RWPE2 (cell line): Measurements from ENCODE around the gene TSHZ3.

Source experiments
- ATAC-seq: fragments of 200-7000 bp; cut with Tn5 transposase; 3 replicates; pipeline ENCODE4 v1.9.1; 2021; ENCODE audit warnings: low read depth
- DNase-seq: peaks from one replicate; pipeline ENCODE4 v3.0.0-alpha.2; 2020; ENCODE audit warnings: low spot score
- H3K27ac ChIP-seq: fragments of 450-650 bp; 2 replicates; pipeline ENCODE4 v1.5.1; 2017; ENCODE audit warnings: mild to moderate bottlenecking; ENCODE audit not compliant: poor library complexity, severe bottlenecking
- H3K27me3 ChIP-seq: fragments of 250-450 bp; sonication (Bioruptor Pico); 2 replicates; pipeline ENCODE4 v1.5.1; 2021; ENCODE audit warnings: mild to moderate bottlenecking, moderate library complexity; ENCODE audit not compliant: insufficient read depth, poor library complexity, severe bottlenecking
- H3K36me3 ChIP-seq: fragments of 250-450 bp; sonication (Bioruptor Pico); 2 replicates; pipeline ENCODE4 v1.5.1; 2020; ENCODE audit warnings: low read depth, mild to moderate bottlenecking, moderate library complexity
- H3K4me1 ChIP-seq: fragments of 250-450 bp; sonication (Bioruptor Pico); 2 replicates; pipeline ENCODE4 v1.5.1; 2021; ENCODE audit warnings: mild to moderate bottlenecking, moderate library complexity; ENCODE audit not compliant: insufficient read depth, poor library complexity, severe bottlenecking
- H3K4me3 ChIP-seq: fragments of 250-450 bp; sonication (Bioruptor Pico); 2 replicates; pipeline ENCODE4 v1.5.1; 2021; ENCODE audit warnings: mild to moderate bottlenecking, moderate library complexity; ENCODE audit not compliant: severe bottlenecking
- H3K9me3 ChIP-seq: fragments of 250-450 bp; sonication (Bioruptor Pico); 2 replicates; pipeline ENCODE4 v1.5.1; 2021; ENCODE audit warnings: mild to moderate bottlenecking, moderate library complexity; ENCODE audit not compliant: severe bottlenecking
- CTCF ChIP-seq: fragments of 450-650 bp; IDR thresholded peaks from one replicate; pipeline ENCODE4 v1.5.1; 2017; ENCODE audit warnings: mild to moderate bottlenecking, moderate library complexity; ENCODE audit not compliant: poor library complexity, severe bottlenecking

TSHZ3 gene

GRCh38 chr19:31310432-31311133 is 38.7 kb downstream of the TSHZ3 start:
- ATAC-seq (no peak), DNase-seq (no peak)
- no peaks in the 10 kb centered on the region for H3K4me1 ChIP-seq
- no peaks in the 10 kb centered on the region for H3K27me3 ChIP-seq
- H3K36me3 ChIP-seq: no peaks in the 10 kb centered on the region
- no peak for TF ChIP-seq CTCF
- H3K9me3 ChIP-seq: no peaks in the 10 kb centered on the region
- H3K4me3 ChIP-seq: no peak overlapping the region
- no peak overlapping the region for H3K27ac ChIP-seq

GRCh38 chr19:31308781-31309180 is 40.5 kb downstream of the TSHZ3 start:
- H3K27me3 ChIP-seq: no peaks in the 10 kb centered on the region
- DNase-seq (no peak), ATAC-seq (no peak)
- no peaks in the 10 kb centered on the region for H3K4me1 ChIP-seq
- H3K36me3 ChIP-seq: no peaks in the 10 kb centered on the region
- H3K9me3 ChIP-seq: no peaks in the 10 kb centered on the region
- no peak for TF ChIP-seq CTCF
- H3K27ac ChIP-seq: no peak overlapping the region
- no peak overlapping the region for H3K4me3 ChIP-seq

GRCh38 chr19:31307071-31307669 is 42.1 kb downstream of the TSHZ3 start:
- Histone ChIP-seq H3K27me3 (no peaks in the 10 kb centered on the region), H3K9me3 (no peaks in the 10 kb centered on the region), H3K4me3 (no peak overlapping the region), H3K36me3 (no peaks in the 10 kb centered on the region), H3K4me1 (no peaks in the 10 kb centered on the region), H3K27ac (no peak overlapping the region)
- ATAC-seq (no peak), DNase-seq (no peak)
- no peak for TF ChIP-seq CTCF

GRCh38 chr19:31306006-31306753 is 43.1 kb downstream of the TSHZ3 start:
- Histone ChIP-seq H3K36me3 (no peaks in the 10 kb centered on the region), H3K4me3 (no peak overlapping the region), H3K4me1 (no peaks in the 10 kb centered on the region), H3K27me3 (no peaks in the 10 kb centered on the region), H3K27ac (no peak overlapping the region), H3K9me3 (no peaks in the 10 kb centered on the region)
- no peak for TF ChIP-seq CTCF
- DNase-seq: no peak
- ATAC-seq: no peak
